Osteoblast (primary cell): Measurements from ENCODE around the gene AMMECR1. TPM values are rescaled to one million over a fixed set of nuclear protein-coding genes. Genes with fewer than 3 reads are reported as not detected.

Experiments used
- DNase-seq: peaks from one replicate; pipeline ENCODE4 v3.0.0; 2011; ENCODE audit warnings: low spot score, mixed read lengths; ENCODE audit not compliant: insufficient read length; ENCODE audit errors: missing footprints
- H2AFZ ChIP-seq: 2 replicates; pipeline ENCODE4 v1.6.0; 2011; ENCODE audit warnings: mild to moderate bottlenecking, low read length
- H3K27ac ChIP-seq: 2 replicates; pipeline ENCODE4 v1.5.1; 2011; ENCODE audit warnings: mild to moderate bottlenecking, low read depth, low read length, moderate library complexity
- H3K27me3 ChIP-seq: 2 replicates; pipeline ENCODE4 v1.6.0; 2012; ENCODE audit warnings: mild to moderate bottlenecking, control low read depth, inconsistent platforms, low read length, moderate library complexity; ENCODE audit not compliant: insufficient read depth
- H3K36me3 ChIP-seq: 2 replicates; pipeline ENCODE4 v1.5.1; 2011; ENCODE audit warnings: mild to moderate bottlenecking, low read length, control low read depth, moderate library complexity; ENCODE audit not compliant: insufficient read depth
- H3K4me1 ChIP-seq: 2 replicates; pipeline ENCODE4 v1.5.1; 2011; ENCODE audit warnings: mild to moderate bottlenecking, low read length, control low read depth, moderate library complexity; ENCODE audit not compliant: insufficient read depth
- H3K4me2 ChIP-seq: 2 replicates; pipeline ENCODE4 v1.6.0; 2011; ENCODE audit warnings: mild to moderate bottlenecking, low read length; ENCODE audit not compliant: insufficient read depth
- H3K4me3 ChIP-seq: fragments of 200-600 bp; sonication (generic); 3 replicates; pipeline ENCODE4 v1.5.1; 2012; ENCODE audit warnings: mild to moderate bottlenecking, low read length, inconsistent platforms; ENCODE audit not compliant: insufficient read depth
- H3K79me2 ChIP-seq: 2 replicates; pipeline ENCODE4 v1.6.0; 2012; ENCODE audit warnings: mild to moderate bottlenecking, low read length, control low read depth, inconsistent platforms; ENCODE audit not compliant: insufficient read depth
- H3K9me3 ChIP-seq: 2 replicates; pipeline ENCODE4 v1.5.1; 2011; ENCODE audit warnings: low read depth, low read length, control low read depth
- H4K20me1 ChIP-seq: 2 replicates; pipeline ENCODE4 v1.6.0; 2012; ENCODE audit warnings: mild to moderate bottlenecking, low read length, control low read depth; ENCODE audit not compliant: insufficient read depth
- total RNA-seq: library from RNA; depleted of rRNA; stranded (reverse); fragments of >200 nt; gene quantifications from 2 replicates; pipeline ENCODE4 v1.2.3, GENCODE V29; 2012
- TF ChIP-seq, protein P1 (sequence below): IDR thresholded peaks from 2 replicates; pipeline ENCODE4 v1.5.1; 2011; ENCODE audit warnings: mild to moderate bottlenecking, low read depth, low read length, moderate library complexity; ENCODE audit errors: extremely low read depth

AMMECR1 gene
- total RNA-seq, 1 donor: 14.5 TPM

DNA sequence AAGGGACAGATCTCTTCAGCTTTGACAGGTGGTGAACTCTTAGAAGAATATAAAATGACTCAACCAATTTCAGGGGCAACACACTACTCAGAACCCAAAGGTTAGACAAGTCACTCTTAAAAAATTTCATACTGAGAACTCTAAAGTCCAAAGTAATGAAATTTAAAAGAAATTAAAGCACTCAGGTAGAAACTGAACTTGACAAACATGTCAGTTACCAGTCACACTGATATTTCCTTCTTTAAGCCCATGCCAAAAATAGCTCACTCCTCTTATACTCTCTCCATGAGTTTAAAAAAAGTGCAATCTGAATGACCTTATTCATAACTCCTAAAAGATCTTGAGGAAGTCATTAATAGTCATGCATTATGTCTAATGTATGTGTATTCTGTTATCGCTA, 40.3 kb downstream of the AMMECR1 start:
- Histone ChIP-seq H3K4me2 (no peak overlapping the region), H3K36me3 (no peaks in the 10 kb centered on the region), H3K79me2 (peaks cover 45% of the 10 kb centered on the region), H3K4me3 (no peak overlapping the region), H3K4me1 (peaks cover 5% of the 10 kb centered on the region), H4K20me1 (no peaks in the 10 kb centered on the region), H3K9me3 (no peaks in the 10 kb centered on the region), H3K27ac (no peak overlapping the region), H2AFZ (no peak overlapping the region), H3K27me3 (no peaks in the 10 kb centered on the region)
- no peak for DNase-seq
- TF ChIP-seq, protein P1, sequence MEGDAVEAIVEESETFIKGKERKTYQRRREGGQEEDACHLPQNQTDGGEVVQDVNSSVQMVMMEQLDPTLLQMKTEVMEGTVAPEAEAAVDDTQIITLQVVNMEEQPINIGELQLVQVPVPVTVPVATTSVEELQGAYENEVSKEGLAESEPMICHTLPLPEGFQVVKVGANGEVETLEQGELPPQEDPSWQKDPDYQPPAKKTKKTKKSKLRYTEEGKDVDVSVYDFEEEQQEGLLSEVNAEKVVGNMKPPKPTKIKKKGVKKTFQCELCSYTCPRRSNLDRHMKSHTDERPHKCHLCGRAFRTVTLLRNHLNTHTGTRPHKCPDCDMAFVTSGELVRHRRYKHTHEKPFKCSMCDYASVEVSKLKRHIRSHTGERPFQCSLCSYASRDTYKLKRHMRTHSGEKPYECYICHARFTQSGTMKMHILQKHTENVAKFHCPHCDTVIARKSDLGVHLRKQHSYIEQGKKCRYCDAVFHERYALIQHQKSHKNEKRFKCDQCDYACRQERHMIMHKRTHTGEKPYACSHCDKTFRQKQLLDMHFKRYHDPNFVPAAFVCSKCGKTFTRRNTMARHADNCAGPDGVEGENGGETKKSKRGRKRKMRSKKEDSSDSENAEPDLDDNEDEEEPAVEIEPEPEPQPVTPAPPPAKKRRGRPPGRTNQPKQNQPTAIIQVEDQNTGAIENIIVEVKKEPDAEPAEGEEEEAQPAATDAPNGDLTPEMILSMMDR: no peak

DNA sequence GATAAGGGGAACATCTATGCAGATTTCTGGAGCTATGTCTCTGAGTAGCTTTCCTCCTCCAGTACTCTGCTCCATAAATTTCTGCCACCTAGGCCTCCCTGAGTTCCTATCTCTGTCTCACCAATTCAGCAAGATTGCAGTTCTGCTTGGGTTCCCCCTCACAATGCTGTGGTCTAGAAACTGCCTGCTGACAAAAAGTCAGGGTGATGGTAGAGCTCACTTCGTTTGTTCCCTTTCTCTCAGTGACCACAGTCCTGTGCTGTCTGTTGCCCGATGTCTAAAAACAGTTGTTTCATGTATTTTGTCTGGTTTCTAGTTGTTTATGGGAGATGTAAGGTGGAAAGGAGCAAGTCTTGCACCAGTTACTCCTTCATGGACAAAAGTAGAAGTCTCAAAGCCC, 41.1 kb downstream of the AMMECR1 start:
- no peaks in the 10 kb centered on the region for H4K20me1 ChIP-seq
- peaks cover 44% of the 10 kb centered on the region for H3K79me2 ChIP-seq
- no peak overlapping the region for H3K4me3 ChIP-seq
- H3K36me3 ChIP-seq: no peaks in the 10 kb centered on the region
- H3K27me3 ChIP-seq: no peaks in the 10 kb centered on the region
- H3K4me1 ChIP-seq: peaks cover 5% of the 10 kb centered on the region
- no peak for DNase-seq
- no peak overlapping the region for H2AFZ ChIP-seq
- TF ChIP-seq, protein P1: no peak
- H3K9me3 ChIP-seq: no peaks in the 10 kb centered on the region
- no peak overlapping the region for H3K27ac ChIP-seq
- H3K4me2 ChIP-seq: no peak overlapping the region

DNA sequence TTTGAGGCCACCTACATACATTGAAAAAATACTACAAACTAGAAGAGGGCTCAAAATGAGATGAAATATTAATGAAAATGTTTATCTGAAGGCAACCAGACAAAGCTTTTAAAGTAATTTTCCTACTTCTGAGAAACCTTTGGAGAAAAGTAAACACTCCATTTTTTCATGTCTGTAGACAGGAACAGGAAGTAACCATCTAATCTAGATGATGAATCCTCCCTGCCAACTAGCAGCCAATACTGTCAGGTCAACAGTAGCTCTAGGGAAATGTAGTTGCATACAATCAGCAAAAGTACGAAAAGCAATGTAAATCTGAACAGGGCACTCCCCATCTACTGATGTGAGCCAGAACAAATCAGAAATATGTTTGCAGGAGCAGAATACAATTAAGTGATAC, 49.0 kb downstream of the AMMECR1 start:
- DNase-seq: no peak
- Histone ChIP-seq H3K27me3 (no peaks in the 10 kb centered on the region), H3K79me2 (peaks cover 25% of the 10 kb centered on the region), H3K4me3 (no peak overlapping the region), H4K20me1 (no peaks in the 10 kb centered on the region), H3K4me2 (no peak overlapping the region), H3K27ac (no peak overlapping the region), H2AFZ (no peak overlapping the region), H3K4me1 (no peaks in the 10 kb centered on the region), H3K9me3 (no peaks in the 10 kb centered on the region), H3K36me3 (no peaks in the 10 kb centered on the region)
- TF ChIP-seq, protein P1: no peak

DNA sequence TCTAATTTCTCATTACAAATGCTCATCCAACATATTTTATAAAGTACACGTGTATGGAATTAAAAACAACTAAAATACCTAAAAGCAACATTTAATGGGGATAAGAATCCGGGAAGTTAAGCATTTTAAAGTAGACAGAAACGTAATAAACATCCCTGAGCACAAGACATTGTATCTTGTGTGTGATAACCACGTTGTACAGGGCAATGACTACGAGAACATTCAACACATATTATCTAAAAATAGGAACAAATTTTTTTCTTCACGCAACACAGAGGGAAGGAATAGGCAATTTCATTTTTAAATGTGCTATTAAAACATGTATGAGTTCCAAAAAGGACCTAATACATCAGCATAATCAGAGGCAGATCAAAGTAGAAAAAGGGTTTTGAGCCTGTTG, 49.5 kb downstream of the AMMECR1 start:
- no peak overlapping the region for H3K4me3 ChIP-seq
- DNase-seq: no peak
- no peaks in the 10 kb centered on the region for H4K20me1 ChIP-seq
- H2AFZ ChIP-seq: no peak overlapping the region
- TF ChIP-seq, protein P1: no peak
- H3K79me2 ChIP-seq: peaks cover 25% of the 10 kb centered on the region
- H3K27me3 ChIP-seq: no peaks in the 10 kb centered on the region
- no peaks in the 10 kb centered on the region for H3K9me3 ChIP-seq
- no peak overlapping the region for H3K4me2 ChIP-seq
- H3K4me1 ChIP-seq: no peaks in the 10 kb centered on the region
- H3K36me3 ChIP-seq: no peaks in the 10 kb centered on the region
- no peak overlapping the region for H3K27ac ChIP-seq
